OCI-LY7 (cell line): ENCODE data around the gene BMP8B.

Source experiments
- EZH2phosphoT487 ChIP-seq: fragments of 200-600 bp; sonication (generic); IDR thresholded peaks from 2 replicates; pipeline ENCODE4 v1.6.1; 2018; ENCODE audit warnings: low read depth, borderline replicate concordance, mild to moderate bottlenecking, mixed run types, antibody characterized with exemption, low read length, moderate library complexity, mixed read lengths
- TF ChIP-seq, protein P1 (sequence below): fragments of 200-600 bp; sonication (generic); conservative IDR thresholded peaks from 2 replicates; pipeline ENCODE4 v1.5.1; 2014; ENCODE audit warnings: mild to moderate bottlenecking, antibody characterized with exemption, low read length, moderate library complexity, mixed read lengths

DNA sequence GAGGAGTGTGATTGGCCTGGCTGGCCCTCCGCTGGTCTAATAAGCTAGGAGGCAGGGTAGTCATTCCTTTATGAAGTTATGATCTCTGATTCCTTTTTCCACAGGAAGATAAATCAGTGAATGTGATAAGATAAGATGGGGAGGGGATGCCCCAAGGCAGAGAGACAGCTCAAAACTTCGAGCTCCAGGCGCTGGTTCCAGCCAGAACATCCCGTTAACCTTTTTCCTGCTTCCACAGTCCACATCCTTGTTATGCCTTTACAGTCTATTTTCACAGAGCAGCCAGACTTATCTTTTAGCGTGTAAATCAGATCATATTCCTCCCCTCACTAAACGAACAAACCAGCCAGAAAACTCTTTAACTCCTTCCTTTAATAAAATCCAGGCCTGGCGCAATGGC is 38.5 kb upstream of the BMP8B start:
- TF ChIP-seq, protein P1, sequence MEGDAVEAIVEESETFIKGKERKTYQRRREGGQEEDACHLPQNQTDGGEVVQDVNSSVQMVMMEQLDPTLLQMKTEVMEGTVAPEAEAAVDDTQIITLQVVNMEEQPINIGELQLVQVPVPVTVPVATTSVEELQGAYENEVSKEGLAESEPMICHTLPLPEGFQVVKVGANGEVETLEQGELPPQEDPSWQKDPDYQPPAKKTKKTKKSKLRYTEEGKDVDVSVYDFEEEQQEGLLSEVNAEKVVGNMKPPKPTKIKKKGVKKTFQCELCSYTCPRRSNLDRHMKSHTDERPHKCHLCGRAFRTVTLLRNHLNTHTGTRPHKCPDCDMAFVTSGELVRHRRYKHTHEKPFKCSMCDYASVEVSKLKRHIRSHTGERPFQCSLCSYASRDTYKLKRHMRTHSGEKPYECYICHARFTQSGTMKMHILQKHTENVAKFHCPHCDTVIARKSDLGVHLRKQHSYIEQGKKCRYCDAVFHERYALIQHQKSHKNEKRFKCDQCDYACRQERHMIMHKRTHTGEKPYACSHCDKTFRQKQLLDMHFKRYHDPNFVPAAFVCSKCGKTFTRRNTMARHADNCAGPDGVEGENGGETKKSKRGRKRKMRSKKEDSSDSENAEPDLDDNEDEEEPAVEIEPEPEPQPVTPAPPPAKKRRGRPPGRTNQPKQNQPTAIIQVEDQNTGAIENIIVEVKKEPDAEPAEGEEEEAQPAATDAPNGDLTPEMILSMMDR, result no peak
- no peak for TF ChIP-seq EZH2phosphoT487
